Left ventricle myocardium superior (tissue), 1 donor: ENCODE results near the gene COL26A1. TPM values are rescaled to one million over a fixed set of nuclear protein-coding genes. Genes with fewer than 3 reads are reported as not detected.
"Not testable (repeated sequence)": the region's sequence is repeated elsewhere in the genome, so short reads cannot be mapped to it uniquely, and the experiment has no call there.

Experiments
- ATAC-seq: fragments of 200-7000 bp; cut with Tn5 transposase; one replicate; pipeline ENCODE4 v1.9.1; 2020; ENCODE audit warnings: mild to moderate bottlenecking, moderate library complexity
- DNase-seq: peaks from one replicate; pipeline ENCODE4 v3.0.0-alpha.2; 2020
- intact Hi-C: fragments of 100-400 bp; cut with micrococcal nuclease; formaldehyde crosslinking; loops from one replicate; pipeline ENCODE4 v1.11.0; 2022
- long read RNA-seq: library from polyadenylated mRNA; unstranded; transcript quantifications from one replicate; pipeline ENCODE4 v2.0.0, GENCODE V29; 2021
- total RNA-seq: library from RNA; stranded (reverse); fragmentation: NEBNext Ultra II Directional; extraction: Animal tissue kit (Norgen Biotek cat#: 25700); gene quantifications from one replicate; pipeline ENCODE4 v1.2.1, GENCODE V29; 2021
- donor health status: DM: no; HTN: yes; CAD: no; lungs with severe emphysema.

The COL26A1 gene
- not detected for total RNA-seq
- long read RNA-seq: 0 reads

- intact Hi-C loops: loop anchor here (5.0 kb wide), 1 partner anchor 910 kb away; no protein-coding TSS in a partner anchor
- peak; percentile 51 for DNase-seq
- ATAC-seq: peak; percentile 79
Observed at GRCh38 chr7:101362334-101363195, at the start of gene COL26A1. Gene COL26A1 (plus strand): TSS chr7:101362875. CDS start chr7:101363033, 158 bp downstream.

GRCh38 chr7:101315336-101315735 lies 47.3 kb upstream of the COL26A1 start:
- DNase-seq (no peak), ATAC-seq (no peak)
- intact Hi-C loops: no loop called here

GRCh38 chr7:101319401-101319800 lies 43.3 kb upstream of the COL26A1 start:
- no peak for DNase-seq
- intact Hi-C loops: no loop called here
- ATAC-seq: no peak

GRCh38 chr7:101321491-101322401 lies 40.9 kb upstream of the COL26A1 start, which contains the start of gene IFT22:
Gene IFT22 (minus strand): TSS chr7:101321812. CDS start chr7:101321709, 103 bp downstream.
- DNase-seq (peak; percentile 93), ATAC-seq (peak; percentile 100)
- intact Hi-C loops: no loop called here

GRCh38 chr7:101328159-101328558 lies 34.5 kb upstream of the COL26A1 start:
- ATAC-seq (no peak), DNase-seq (no peak)
- intact Hi-C loops: no loop called here

GRCh38 chr7:101330011-101330484 lies 32.6 kb upstream of the COL26A1 start:
- ATAC-seq: peak; percentile 84
- intact Hi-C loops: no loop called here
- DNase-seq: peak; percentile 39

GRCh38 chr7:101332026-101332425 lies 30.6 kb upstream of the COL26A1 start:
- no peak for DNase-seq
- intact Hi-C loops: no loop called here
- no peak for ATAC-seq

GRCh38 chr7:101333912-101334311 lies 28.8 kb upstream of the COL26A1 start:
- ATAC-seq (no peak), DNase-seq (no peak)
- intact Hi-C loops: no loop called here

GRCh38 chr7:101340379-101340778 lies 22.3 kb upstream of the COL26A1 start:
- intact Hi-C loops: no loop called here
- ATAC-seq (no peak), DNase-seq (no peak)

GRCh38 chr7:101342892-101343291 lies 19.8 kb upstream of the COL26A1 start:
- intact Hi-C loops: no loop called here
- ATAC-seq: no peak
- no peak for DNase-seq

GRCh38 chr7:101347477-101347876 lies 15.2 kb upstream of the COL26A1 start:
- DNase-seq (no peak), ATAC-seq (no peak)
- intact Hi-C loops: no loop called here

GRCh38 chr7:101348456-101349067 lies 14.1 kb upstream of the COL26A1 start:
- intact Hi-C loops, ATAC-seq, DNase-seq: not testable (repeated sequence)

GRCh38 chr7:101349300-101349699 lies 13.4 kb upstream of the COL26A1 start:
- intact Hi-C loops, DNase-seq, ATAC-seq: not testable (repeated sequence)

- ATAC-seq: no peak
- no peak for DNase-seq
- intact Hi-C loops: no loop called here
Observed at GRCh38 chr7:101352920-101353308, 9.8 kb upstream of the COL26A1 start.

GRCh38 chr7:101357433-101357832 lies 5.2 kb upstream of the COL26A1 start:
- DNase-seq (no peak), ATAC-seq (no peak)
- intact Hi-C loops: no loop called here

- ATAC-seq: peak; percentile 24
- no peak for DNase-seq
- intact Hi-C loops: loop anchor here (5.0 kb wide), 1 partner anchor 909 kb away; no protein-coding TSS in a partner anchor
Observed at GRCh38 chr7:101363196-101363733, 590 bp downstream of the COL26A1 start.

- intact Hi-C loops: loop anchor here (5.0 kb wide), 1 partner anchor 908 kb away; no protein-coding TSS in a partner anchor
- peak; percentile 80 for DNase-seq
- peak; percentile 98 for ATAC-seq
Observed at GRCh38 chr7:101363734-101364374, 1.2 kb downstream of the COL26A1 start.

GRCh38 chr7:101365956-101366355 lies 3.3 kb downstream of the COL26A1 start:
- ATAC-seq (no peak), DNase-seq (no peak)
- intact Hi-C loops: no loop called here
